ENCODE results near the gene HNRNPUL1. TPM values are rescaled to one million over a fixed set of nuclear protein-coding genes. Genes with fewer than 3 reads are reported as not detected.

Gene HNRNPUL1
- total RNA-seq, 2 donors from 2014 or later, result 76.0 to 87.3 TPM

DNA sequence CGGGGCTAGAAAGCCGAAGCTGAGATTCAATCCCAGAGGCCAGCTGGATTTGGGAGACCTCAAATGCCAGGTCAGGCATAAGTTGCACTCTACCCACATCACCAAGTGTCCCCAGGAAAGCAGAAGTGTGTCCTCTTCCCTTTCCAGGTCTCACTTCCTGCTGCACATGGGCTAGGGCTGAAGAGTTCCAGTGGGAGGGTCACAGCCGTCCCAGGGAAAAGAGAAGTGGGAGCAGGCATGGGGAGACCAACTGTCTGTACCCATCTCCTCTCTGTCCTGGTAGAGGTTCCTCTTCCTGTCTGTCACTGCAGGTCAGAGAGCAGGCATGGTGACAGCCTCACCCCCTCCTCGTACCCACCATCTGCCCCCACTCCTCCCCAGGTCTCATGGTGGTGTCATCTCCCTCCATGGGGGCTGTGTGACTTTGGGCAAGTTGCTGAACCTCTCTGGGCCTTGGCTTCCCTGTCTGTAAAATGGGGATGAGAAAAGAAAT lies 30.4 kb upstream of the HNRNPUL1 start:
- ATAC-seq (no peak), DNase-seq (peak in 1 of 4 donors; percentile 67)
- Histone ChIP-seq H3K27me3 (no peaks in the 10 kb centered on the region), H3K4me1 (no peaks in the 10 kb centered on the region), H3K36me3 (replicated peaks in 1 of 2; ENCODE audit: insufficient read depth in 1 of 2, low read depth in 2 of 2) (no peaks in the 10 kb centered on the region), H3K9me3 (no peaks in the 10 kb centered on the region), H3K4me3 (no peak overlapping the region), H3K27ac (peak overlapping the region in 1 of 4 donors; percentile 48)
- intact Hi-C loops (cut with DNase I), result no loop called here
- TF ChIP-seq, protein P1, sequence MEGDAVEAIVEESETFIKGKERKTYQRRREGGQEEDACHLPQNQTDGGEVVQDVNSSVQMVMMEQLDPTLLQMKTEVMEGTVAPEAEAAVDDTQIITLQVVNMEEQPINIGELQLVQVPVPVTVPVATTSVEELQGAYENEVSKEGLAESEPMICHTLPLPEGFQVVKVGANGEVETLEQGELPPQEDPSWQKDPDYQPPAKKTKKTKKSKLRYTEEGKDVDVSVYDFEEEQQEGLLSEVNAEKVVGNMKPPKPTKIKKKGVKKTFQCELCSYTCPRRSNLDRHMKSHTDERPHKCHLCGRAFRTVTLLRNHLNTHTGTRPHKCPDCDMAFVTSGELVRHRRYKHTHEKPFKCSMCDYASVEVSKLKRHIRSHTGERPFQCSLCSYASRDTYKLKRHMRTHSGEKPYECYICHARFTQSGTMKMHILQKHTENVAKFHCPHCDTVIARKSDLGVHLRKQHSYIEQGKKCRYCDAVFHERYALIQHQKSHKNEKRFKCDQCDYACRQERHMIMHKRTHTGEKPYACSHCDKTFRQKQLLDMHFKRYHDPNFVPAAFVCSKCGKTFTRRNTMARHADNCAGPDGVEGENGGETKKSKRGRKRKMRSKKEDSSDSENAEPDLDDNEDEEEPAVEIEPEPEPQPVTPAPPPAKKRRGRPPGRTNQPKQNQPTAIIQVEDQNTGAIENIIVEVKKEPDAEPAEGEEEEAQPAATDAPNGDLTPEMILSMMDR (IDR thresholded peaks at IDR 0.05), result no peak
- TF ChIP-seq POLR2A (IDR thresholded peaks at IDR 0.05), result no peak
- WGBS, 2 donors, result 64 to 82% methylated on average over 4 of the region's 4 CpGs

DNA sequence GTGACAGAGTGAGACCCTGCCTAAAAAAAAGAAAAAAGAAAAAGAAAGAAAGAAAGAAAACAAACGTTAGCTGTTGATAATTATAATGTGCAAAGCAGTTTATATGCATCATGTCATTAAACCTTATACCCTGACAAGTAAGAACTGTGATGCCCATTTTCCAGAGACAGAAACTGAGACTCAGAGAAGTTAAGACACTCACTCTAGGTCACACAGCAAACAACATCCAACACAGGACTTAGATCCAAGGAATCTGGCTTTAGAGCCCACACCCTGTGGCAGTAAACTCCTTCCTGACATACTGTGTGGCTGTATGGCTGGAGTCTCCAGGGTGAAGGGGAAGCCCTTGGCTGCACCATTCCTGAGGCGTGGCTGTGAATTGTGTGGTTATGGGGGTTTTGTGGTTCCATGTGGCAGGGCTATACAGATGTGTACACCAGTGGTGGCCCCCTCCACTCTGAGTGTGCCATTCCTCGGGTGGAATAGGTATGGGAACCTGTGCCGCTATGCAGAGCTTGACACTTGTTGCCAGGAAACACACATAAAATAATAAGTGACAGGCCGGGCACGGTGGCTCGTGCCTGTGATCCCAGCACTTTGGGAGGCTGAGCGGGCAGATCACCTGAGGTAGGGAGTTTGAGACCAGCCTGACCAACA lies 29.5 kb upstream of the HNRNPUL1 start:
- H3K4me3 ChIP-seq, result no peak overlapping the region
- intact Hi-C loops (cut with DNase I), result no loop called here
- DNase-seq (no peak), ATAC-seq (no peak)
- TF ChIP-seq, protein P1 (IDR thresholded peaks at IDR 0.05), result no peak
- TF ChIP-seq POLR2A (IDR thresholded peaks at IDR 0.05), result no peak
- H3K4me1 ChIP-seq, result no peaks in the 10 kb centered on the region
- H3K27ac ChIP-seq, result no peak overlapping the region
- no peaks in the 10 kb centered on the region for H3K9me3 ChIP-seq
- no peaks in the 10 kb centered on the region for H3K27me3 ChIP-seq
- no peaks in the 10 kb centered on the region for H3K36me3 ChIP-seq (replicated peaks in 1 of 2; ENCODE audit: insufficient read depth in 1 of 2, low read depth in 2 of 2)
- 67 to 69% methylated on average over 8 of the region's 8 CpGs for WGBS, 2 donors

DNA sequence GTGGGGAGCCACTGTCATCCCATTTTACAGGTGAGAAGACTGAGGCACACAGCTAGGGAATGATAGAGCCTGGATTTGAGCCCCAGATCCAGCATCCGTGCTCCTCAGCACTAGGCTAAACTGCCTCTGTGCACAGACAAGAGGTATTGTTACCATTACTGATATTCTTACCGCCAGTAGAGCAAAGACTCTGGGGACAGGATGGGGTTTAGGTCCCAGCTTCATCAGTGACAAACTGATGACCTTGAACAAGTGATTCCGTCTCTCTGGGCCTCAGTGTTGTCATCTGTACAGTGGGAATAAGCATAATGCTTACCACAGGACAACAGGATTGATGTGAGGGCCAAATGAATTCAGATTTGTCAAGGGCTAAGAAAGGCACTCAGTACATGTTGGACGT lies 28.7 kb upstream of the HNRNPUL1 start:
- no peaks in the 10 kb centered on the region for H3K27me3 ChIP-seq
- ATAC-seq (no peak), DNase-seq (no peak)
- 69 to 72% methylated on average over 3 to 4 of the region's 4 CpGs for WGBS, 2 donors
- no peaks in the 10 kb centered on the region for H3K9me3 ChIP-seq
- H3K4me1 ChIP-seq, result no peaks in the 10 kb centered on the region
- H3K4me3 ChIP-seq, result no peak overlapping the region
- H3K27ac ChIP-seq, result no peak overlapping the region
- no peaks in the 10 kb centered on the region for H3K36me3 ChIP-seq (replicated peaks in 1 of 2; ENCODE audit: insufficient read depth in 1 of 2, low read depth in 2 of 2)
- intact Hi-C loops (cut with DNase I), result no loop called here
- no peak for TF ChIP-seq POLR2A (IDR thresholded peaks at IDR 0.05)
- TF ChIP-seq, protein P1 (IDR thresholded peaks at IDR 0.05), result no peak

DNA sequence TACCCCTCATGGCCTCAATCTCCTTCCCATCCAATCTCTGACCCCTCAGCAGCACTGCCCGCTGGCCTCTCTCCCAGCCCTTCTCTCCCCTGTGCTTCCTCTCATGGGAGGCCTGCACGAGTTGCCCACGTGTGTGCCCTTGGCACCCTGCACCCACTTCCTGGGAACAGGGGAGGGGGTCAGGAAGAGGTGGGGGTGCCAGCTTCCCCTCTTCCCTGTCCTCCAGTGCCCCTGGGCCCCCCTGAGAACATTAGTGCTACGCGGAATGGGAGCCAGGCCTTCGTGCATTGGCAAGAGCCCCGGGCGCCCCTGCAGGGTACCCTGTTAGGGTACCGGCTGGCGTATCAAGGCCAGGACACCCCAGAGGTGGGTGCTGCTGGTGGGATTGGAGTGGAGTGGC lies 25.9 kb upstream of the HNRNPUL1 start:
- no peak overlapping the region for H3K4me3 ChIP-seq
- no peaks in the 10 kb centered on the region for H3K36me3 ChIP-seq (replicated peaks in 1 of 2; ENCODE audit: insufficient read depth in 1 of 2, low read depth in 2 of 2)
- no peak overlapping the region for H3K27ac ChIP-seq
- no peaks in the 10 kb centered on the region for H3K4me1 ChIP-seq
- H3K27me3 ChIP-seq, result no peaks in the 10 kb centered on the region
- TF ChIP-seq, protein P1 (IDR thresholded peaks at IDR 0.05), result no peak
- TF ChIP-seq POLR2A (IDR thresholded peaks at IDR 0.05), result no peak
- no peak for DNase-seq
- no peaks in the 10 kb centered on the region for H3K9me3 ChIP-seq
- intact Hi-C loops (cut with DNase I), result no loop called here
- no peak for ATAC-seq
- 78 to 85% methylated on average over 10 of the region's 10 CpGs for WGBS, 2 donors

DNA sequence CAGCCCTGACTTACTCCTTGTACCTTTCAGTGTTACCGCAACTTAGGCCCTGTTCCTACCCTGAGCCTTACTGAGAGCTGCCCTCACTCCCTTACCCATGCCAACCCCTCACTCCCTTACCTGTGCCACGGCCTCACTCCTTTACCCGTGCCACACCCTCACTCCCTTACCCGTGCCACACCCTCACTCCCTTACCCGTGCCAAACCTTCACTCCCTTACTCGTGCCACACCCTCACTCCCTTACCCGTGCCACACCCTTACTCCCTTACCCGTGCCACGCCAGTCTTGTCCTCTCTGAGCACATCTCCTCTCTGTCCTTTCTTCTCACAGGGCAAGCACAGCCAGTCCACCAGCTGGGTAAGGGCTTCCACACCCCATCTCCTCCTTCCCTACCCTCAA lies 24.8 kb upstream of the HNRNPUL1 start:
- 69 to 81% methylated on average over 9 of the region's 9 CpGs for WGBS, 2 donors
- intact Hi-C loops (cut with DNase I), result no loop called here
- TF ChIP-seq POLR2A (IDR thresholded peaks at IDR 0.05), result no peak
- TF ChIP-seq, protein P1 (IDR thresholded peaks at IDR 0.05), result no peak
- no peak for ATAC-seq
- H3K4me1 ChIP-seq, result no peaks in the 10 kb centered on the region
- H3K9me3 ChIP-seq, result no peaks in the 10 kb centered on the region
- no peaks in the 10 kb centered on the region for H3K36me3 ChIP-seq (replicated peaks in 1 of 2; ENCODE audit: insufficient read depth in 1 of 2, low read depth in 2 of 2)
- no peak overlapping the region for H3K4me3 ChIP-seq
- DNase-seq, result no peak
- no peak overlapping the region for H3K27ac ChIP-seq
- no peaks in the 10 kb centered on the region for H3K27me3 ChIP-seq

Data from body of pancreas (tissue), 4 donors.